GM19372 (cell line): Measurements from ENCODE around the gene RPL29.
"Not testable (repeated sequence)": the region's sequence is repeated elsewhere in the genome, so short reads cannot be mapped to it uniquely, and the experiment has no call there.

Source experiments
- ATAC-seq: cut with Tn5 transposase; IDR thresholded peaks from one replicate; pipeline ENCODE4 v1.9.1; 2021; ENCODE audit warnings: mild to moderate bottlenecking, low read depth, moderate library complexity; ENCODE audit not compliant: unreplicated experiment

Gene RPL29

DNA sequence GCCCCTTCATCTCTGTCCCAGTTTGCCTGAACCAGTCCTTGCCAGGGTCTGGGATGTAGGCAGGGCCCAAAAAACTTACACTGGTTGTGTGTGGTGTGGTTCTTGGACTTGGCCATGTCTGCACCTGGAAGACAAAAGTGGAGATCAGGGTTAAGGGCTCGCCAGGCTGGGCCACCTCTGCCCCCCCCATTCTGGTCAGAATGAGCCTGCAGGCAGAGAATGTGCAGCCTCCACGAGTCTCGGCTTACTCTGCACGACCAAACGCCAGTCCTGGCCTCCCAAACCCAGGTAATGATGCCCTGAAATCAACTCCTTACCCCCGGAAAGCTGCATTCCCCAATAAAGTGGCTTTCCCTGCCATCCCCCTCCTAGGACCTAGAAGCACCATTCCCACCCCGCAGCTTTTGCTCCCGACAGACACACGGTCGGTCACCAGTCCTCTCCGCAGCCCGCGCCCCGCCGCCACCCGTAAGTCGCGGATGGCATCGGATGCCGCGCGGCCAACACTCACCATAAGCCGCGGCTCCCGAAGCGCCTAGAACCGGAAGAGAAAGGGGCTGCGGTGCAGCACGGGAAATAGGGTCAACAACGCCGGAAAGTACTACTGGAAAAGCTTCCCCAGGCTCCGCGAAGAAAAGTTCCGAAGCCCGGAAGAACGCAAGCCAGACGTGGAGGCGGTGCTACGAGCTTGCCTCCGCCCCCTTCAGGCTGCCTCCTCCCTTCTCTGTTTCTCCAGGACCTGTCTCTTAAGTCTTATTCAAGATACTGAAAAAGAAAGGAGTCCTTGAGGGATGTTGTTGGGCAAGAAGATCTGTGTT lies at the start of gene RPL29:
Gene RPL29, minus strand, starts transcription at position 550 of the 818 bp plus-strand sequence. Its CDS starts 434 bp downstream, at position 116.
- peak; percentile 91 for ATAC-seq

DNA sequence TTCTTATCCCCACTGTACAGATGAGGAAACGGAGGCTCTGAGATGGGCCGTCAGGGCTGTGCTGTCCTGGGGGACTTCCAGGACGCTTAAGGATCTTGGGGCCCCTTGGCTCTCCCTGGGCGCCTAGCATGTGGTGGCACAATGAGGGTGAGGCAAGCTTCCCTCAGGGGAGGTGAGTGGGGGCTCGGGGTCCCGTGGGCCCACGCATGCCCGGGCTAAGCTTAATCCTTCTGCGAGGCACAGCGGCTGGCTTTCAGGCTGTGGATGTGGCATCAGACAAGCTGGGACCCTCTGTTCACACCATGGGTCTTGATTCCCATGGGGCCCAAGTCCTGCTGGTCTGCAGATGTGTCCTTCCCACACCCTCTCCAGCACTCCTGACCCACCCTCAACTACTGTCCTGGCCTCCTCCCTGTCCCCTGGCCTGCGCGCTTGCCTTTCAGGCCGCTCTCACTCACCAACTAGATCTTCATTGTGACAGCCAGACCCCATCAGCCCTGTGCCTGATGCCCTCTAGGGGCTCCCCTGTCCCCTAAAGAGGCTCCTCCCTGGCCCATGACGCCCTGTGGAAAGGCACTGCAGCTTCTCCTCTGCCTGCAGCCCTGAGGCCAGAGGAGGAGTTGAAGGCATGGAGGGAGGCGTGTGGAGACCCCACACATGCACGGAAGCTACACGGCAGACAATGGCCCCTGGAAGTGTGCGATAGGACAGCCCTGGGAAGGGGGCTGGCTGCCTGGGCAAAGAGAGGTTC lies 49.3 kb upstream of the RPL29 start:
- no peak for ATAC-seq

DNA sequence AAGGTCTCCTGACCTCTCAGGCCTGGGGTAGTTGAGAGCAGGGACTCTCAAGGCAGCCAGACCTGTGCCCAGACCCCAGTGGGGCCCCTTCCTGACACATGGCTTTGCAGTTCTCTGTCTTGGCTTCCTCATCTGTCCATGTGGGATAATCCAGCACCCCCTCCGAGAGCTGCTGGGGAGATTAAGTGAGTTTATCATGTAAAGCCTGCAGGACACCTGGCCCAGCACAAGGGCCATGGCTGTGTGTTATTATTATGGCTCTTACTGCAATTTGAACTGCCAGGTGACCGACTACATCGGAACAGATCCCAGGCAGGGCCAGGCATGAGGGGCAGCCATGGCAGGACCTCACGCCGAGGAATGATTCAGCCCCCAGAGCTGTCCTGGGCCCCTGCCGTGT lies 48.1 kb upstream of the RPL29 start:
- no peak for ATAC-seq

DNA sequence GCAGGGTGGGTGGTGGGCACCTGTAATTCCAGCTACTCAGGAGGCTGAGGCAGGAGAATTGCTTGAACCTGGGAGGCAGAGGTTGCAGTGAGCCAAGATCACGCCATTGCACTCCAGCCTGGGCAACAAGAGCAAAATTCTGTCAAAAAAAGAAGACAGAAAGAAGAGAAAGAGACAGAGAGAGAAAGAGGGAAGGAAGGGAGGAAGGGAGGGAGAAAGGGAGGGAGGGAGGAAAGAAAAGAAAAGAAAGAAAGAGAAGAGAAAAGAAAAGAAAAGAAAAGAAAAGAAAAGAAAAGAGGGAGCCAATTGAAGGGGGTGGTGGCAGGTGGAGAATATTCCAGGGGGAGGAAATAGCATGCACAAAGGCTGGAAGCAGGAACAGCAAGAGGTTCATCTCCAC lies 47.3 kb upstream of the RPL29 start:
- ATAC-seq: not testable (repeated sequence)

DNA sequence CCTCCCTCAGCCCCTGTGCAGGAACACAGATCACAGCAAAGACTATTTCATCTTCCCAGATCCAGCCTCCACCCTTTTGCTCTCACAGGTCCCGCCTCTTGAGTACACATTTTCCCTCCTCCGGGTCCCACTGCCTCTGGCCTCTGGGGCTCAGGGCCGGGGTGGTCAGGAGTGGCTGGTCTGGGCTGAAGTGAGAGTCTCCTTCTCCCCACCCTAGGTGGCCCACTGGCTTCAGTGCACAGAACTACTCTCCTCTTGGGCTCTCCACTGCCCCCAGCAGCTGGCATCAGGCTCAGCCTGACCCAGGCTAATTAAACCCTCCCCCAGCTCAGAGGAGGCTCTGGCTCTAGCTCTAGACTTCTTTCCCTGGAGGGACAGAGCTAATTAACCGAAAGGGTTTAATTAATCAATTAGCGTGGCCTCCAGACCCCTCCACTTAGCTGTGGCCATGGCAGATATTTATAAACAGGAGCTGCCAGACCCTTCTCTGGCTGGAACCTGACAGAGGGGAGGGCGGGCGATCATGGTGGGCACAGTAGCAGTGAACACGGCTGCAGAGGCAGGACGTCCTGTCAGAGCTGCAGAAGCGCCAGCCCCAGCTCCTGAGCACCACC lies 45.5 kb upstream of the RPL29 start:
- ATAC-seq: no peak

DNA sequence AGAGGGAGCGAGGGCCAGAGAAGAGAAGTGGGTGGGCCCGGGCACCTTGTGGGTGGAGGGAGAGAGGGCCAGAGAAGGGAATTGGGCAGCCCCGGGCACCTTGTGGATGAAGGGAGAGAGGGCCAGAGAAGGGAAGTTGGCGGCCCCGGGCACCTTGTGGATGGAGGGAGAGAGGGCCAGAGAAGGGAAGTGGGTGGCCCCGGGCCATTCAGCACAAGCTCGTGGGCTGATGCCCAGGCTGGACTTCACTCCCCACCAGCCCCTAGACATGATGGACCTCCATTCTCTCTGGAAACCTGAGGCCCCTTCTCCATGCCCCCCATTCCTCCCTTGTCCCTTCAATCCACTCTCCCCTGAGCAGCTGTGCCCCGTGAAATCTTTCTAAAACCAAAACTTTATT lies 44.9 kb upstream of the RPL29 start:
- no peak for ATAC-seq

DNA sequence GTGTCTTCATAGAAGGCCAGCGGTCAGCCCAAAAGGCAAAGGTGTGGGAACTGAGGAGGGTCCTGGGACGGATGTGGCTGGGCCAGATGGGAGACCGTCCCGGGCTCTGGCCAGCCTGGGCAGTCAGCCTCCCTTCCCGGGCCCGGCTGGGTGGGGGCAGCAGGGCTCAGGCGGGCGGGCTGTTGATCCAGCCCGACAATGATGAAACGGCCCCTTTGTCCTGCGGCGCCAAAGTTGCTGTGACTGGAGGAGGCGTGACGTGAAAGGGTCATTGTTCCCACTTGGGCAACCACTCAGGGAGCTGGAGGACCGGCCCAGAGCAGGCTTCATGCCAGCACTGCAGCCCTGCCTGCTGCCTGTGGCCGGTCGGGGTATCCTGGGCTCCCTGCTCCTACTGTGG lies 44.2 kb upstream of the RPL29 start:
- no peak for ATAC-seq

DNA sequence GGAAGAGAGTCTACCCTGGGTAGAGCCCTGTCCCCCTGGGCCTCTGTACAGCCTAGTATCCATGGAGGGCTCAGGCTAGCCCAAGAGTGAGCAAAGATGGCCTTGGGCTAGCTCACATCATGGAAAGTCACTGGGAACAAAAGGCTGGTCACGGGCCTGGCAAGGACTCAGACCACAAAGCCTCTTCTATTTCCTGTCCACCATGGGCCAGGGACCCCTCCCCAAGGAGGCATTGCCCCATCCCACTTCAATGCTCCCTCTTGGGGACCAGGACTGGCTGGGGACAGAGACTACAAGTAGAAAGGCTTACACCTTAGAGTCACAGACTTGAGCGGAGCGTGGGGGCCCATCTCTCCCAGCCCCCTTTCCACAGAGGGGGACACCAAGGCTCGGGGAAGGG lies 43.7 kb upstream of the RPL29 start:
- no peak for ATAC-seq

DNA sequence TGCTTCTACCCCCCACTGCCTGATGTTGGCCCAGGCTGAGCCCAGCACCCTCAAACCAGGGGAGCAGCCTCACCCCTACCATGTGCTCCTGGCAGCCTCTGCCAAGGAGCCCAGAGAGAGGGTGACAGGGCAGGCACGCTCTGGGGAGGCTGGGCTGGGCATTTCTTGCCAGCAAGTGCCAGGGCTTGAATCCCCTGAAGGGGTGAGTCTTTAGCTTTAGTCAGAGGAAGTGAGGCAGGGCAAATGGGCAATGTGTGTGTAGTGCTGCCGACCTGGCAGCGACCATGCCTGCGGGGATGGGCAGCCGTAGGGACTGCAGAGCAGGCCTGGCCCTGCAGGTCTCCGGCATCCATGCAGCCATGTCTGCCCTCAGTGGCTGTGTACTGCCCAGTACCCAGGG lies 42.5 kb upstream of the RPL29 start:
- ATAC-seq: no peak

DNA sequence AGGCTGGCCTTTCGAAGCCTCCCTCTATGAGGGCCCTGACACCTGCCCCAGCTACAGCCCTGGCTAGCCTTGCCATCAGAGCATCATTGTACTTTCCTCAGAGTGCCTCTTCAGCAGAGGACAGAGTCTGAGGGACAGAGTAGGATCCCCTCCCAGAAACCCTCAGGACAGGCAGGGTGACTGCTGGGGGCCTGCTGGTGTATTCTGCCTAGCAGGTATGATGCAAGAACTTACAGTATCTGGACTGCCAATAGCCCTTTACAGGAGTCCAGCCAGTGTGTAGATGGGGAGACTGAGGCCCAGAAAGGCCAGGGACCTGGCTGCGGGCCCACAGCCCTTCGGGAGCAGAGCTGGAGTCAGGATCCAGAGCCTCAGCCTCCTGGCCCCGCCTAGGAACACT lies 41.6 kb upstream of the RPL29 start:
- no peak for ATAC-seq

DNA sequence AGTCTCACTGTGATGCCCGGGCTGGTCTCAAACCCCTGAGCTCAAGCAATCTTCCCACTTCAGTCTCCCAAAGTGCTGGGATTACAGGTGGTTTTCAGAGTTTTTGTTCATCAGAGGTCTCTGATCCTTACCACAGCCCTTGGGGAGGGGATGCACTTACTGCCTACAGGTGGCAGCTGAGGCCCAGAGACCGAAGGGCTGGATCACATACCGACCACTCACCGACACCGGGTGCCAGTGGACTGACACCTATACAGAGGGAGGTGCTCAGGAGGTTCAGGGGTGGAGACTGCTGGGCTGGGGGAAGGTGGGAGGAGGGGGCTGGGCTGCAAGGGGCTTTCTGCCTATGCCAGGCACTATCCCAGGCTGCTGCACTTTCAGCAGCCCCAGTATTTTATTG lies 41.1 kb upstream of the RPL29 start:
- ATAC-seq: no peak

DNA sequence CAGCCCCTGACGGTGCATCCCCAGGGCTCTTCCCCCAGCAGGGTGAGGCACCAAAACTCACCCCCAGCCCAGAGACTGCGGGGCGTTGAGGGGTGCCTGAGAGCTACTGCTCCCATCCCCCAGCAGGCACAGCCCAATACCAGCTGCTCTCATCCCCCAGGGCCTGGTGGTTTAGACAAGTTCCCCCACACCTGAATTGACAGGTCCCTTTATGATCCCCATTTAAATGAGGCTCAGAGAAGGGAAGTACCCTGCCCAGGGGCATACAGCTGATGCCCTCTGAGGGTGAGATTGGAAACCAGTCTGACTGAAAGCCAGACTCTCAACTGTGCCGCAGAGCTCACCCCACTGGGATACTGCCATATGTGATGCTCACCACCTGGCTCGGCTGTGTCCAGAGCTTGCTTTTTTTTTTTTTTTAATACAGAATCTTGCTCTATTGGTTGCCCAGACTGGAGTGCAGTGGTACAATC lies 40.6 kb upstream of the RPL29 start:
- ATAC-seq: no peak

DNA sequence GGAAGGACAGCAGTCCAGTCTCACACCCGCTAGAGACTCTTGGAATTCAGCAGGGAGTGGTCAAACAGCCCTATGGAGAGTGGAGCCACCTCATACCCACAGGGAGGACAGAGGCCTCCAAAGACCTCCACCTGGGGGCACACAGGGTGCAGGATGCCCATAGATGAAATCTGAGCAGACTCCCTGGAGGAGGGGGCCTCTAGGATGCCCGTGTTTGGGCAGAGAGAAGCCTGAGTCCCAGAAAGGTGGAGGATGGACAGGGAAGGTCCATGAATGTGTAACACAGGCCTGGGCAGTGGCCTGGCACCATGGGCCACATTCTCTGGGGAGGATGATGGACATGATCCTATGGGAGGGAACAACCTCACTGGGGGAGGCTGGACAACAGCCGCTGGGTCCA lies 39.0 kb upstream of the RPL29 start:
- ATAC-seq: no peak

DNA sequence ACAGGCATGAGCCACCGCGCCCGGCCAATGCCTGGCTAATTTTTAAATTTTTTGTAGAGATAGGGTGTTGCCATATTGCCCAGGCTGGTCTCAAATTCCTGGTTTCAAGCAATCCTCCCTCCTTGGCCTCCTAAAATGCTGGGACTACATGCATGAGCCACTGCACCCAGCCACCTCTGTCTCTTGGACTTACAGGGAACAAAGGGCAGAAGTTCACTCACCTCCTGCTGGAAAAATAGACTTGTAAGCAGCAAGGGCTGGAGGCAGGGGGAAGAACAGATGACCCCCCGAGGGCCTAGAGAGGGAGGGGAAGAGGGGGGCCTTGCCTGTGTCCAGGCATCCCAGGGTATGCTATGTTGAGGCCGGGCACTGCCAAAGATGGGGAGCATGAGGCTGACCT lies 38.5 kb upstream of the RPL29 start:
- ATAC-seq: no peak

DNA sequence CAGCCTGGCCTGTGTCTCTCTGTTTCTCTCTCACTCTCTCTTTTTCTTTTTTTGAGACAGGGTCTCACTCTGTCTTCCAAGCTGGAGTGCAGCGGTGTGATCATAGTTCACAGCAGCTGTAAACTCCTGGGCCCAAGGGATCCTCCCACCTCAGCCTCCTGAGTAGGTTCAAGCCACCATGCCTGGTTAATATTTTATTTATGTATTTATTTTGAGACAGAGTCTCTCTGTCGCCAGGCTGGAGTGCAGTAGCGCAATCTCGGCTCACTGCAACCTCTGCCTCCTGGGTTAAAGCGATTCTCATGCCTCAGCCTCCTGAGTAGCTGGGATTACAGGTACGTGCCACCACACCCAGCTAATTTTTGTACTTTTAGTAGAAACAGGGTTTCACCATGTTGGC lies 38.1 kb upstream of the RPL29 start:
- ATAC-seq: not testable (repeated sequence)

DNA sequence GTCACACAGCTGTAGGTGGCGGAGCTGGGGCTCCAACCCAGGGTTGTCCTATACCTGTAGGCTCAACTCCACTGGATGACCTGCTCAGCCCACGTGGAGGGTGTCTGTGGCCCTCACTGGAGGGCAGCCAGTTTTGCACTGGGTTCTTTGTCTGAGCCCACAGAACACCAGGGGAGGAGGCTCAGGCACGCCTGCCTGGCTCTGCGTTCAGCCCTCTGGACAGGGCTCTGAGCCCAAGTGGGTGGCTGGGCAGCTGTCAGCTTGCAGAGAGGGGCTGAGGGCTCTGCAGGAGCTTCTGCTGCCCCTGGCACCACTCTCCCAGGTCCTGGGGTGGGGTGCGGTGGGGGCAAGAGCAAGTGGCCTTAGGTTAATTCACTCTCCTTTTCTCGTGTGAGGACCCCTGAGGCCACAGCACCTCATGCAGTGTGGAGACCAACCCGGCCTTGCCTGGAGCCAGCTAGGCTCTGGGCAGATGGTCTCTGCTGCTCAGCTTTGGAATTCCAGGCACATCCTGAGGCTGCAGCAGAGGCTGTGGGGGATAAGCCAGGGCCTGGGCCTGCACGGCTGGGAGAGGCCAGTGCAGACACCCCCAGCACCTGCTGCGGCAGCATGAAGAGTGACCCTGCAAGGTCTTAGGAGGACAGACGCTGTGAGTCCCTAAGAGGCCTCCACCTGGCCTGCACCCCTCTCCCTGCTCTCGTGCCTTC lies 37.2 kb upstream of the RPL29 start:
- no peak for ATAC-seq

DNA sequence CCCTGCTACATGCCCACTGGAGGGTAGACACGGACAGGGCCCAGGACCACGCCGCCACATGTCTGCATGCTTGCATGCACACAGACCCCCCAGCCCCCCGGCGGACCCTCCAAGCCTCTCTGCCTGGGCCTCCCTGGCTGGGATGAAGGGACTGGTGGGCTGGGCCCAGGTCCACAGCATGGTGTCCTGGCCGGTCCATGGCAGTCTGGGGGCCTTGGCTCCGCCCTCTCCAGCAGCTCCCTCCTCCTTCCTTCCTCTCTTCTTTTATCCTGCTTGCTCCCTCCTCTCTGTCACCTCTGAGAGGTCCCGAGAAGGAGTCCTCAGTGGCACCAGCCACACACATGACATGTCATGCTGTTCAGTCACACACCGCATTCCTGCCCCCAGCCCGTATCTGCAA lies 36.2 kb upstream of the RPL29 start:
- ATAC-seq: no peak

DNA sequence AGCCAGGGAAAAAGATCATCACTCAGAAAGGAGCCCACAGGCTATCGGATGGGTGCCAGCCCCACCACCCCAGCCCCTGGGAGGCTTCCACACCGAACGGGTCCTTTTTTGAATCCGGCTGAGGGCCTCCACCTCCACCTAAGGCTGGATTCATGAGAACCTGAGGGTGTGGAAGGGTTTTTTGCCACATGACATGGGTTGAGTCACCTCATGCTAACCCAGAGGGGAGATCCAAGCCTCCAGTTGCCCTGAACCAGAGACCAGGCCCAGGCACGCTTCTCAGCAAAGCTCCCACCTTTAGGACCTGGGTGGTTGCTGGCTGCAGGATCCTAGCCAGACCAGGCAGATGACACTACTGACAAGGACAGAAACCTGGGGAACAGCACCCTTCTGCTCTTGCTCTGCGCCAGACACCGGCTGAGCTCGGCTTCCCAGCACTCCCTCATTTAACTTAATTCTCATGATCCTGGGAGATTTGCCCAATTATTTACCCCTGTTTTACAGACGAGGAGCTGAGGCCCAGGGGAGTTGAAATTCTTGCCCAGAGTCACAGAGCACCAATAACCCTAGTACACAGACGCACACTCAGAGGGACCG lies 35.1 kb upstream of the RPL29 start:
- no peak for ATAC-seq

DNA sequence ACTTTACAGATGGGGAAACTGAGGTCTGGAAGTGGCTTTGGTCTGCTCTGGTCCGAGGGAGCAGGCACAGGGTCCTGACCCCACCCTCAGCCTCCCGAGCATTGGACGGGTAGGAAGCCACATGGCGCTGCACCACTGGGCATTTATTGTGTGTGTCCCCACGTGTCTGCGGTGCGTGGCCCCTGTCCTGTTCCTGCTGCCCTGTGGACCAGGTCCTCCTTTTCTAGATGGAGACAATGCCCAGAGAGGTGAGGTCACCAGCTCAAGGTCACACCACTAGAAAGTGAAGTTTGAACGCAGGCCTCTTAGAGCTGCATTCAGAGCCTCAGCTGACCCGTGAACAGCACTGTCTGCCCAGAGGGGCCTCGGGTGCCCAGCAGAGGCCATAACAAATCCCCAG lies 33.8 kb upstream of the RPL29 start:
- no peak for ATAC-seq

DNA sequence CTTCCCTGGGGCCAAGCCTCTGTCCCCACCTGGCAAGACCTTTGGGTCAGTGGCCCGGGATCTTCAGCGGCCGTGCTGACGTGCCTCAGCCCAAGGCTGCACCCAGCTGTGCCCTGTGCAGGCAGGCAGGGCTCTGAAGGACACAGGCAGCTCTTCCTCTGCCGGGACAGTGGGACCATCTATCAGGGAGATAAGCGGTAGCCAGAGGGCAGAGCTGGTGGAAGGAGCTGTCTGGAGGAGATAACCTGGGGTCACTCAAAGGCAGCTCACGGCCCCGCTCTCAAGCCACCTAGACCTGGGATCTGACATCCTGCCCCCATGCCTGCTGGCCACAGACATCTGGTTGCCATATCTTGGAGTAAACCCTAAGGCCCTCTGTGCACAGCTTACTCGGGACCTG lies 33.4 kb upstream of the RPL29 start:
- no peak for ATAC-seq
